ENCODE results near the gene KRTAP5-11.

The KRTAP5-11 gene

GRCh38 chr11:71564430-71564829 is 18.2 kb downstream of the KRTAP5-11 start:
- TF ChIP-seq, protein P1, sequence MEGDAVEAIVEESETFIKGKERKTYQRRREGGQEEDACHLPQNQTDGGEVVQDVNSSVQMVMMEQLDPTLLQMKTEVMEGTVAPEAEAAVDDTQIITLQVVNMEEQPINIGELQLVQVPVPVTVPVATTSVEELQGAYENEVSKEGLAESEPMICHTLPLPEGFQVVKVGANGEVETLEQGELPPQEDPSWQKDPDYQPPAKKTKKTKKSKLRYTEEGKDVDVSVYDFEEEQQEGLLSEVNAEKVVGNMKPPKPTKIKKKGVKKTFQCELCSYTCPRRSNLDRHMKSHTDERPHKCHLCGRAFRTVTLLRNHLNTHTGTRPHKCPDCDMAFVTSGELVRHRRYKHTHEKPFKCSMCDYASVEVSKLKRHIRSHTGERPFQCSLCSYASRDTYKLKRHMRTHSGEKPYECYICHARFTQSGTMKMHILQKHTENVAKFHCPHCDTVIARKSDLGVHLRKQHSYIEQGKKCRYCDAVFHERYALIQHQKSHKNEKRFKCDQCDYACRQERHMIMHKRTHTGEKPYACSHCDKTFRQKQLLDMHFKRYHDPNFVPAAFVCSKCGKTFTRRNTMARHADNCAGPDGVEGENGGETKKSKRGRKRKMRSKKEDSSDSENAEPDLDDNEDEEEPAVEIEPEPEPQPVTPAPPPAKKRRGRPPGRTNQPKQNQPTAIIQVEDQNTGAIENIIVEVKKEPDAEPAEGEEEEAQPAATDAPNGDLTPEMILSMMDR (IDR thresholded peaks at IDR 0.05; ENCODE audit: insufficient read depth, missing control alignments) = no peak
- FAIRE-seq (no peak), DNase-seq (ENCODE audit: insufficient read length, low spot score) (no peak)

- DNase-seq (ENCODE audit: insufficient read length, low spot score) (no peak), FAIRE-seq (no peak)
- TF ChIP-seq, protein P1 (IDR thresholded peaks at IDR 0.05; ENCODE audit: insufficient read depth, missing control alignments) = peak; percentile 17
Measured at GRCh38 chr11:71563406-71563805, 19.3 kb downstream of the KRTAP5-11 start.

- no peak for FAIRE-seq
- no peak for DNase-seq (ENCODE audit: insufficient read length, low spot score)
- TF ChIP-seq, protein P1 (IDR thresholded peaks at IDR 0.05; ENCODE audit: insufficient read depth, missing control alignments) = no peak
Measured at GRCh38 chr11:71562120-71562519, 20.6 kb downstream of the KRTAP5-11 start.

DNA sequence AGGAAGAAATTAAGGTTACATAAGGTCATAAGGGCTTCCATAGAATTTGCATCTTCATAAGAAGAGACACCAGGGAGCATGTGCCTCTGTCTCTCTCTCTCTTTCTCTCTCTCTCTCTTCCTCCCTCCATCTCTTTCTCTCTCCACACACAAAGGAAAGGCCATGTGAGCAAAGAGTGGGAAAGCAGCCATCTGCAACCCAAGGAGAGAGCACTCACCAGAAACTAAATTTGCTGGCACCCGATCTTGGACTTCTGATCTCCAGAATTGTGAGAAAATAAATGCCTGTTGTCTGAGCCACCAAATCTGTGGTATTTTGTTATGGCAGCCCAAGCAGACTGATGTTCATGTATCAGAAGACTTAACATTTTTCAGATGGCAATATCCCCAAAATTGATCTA is 23.7 kb downstream of the KRTAP5-11 start:
- FAIRE-seq (no peak), DNase-seq (ENCODE audit: insufficient read length, low spot score) (no peak)
- TF ChIP-seq, protein P1 (IDR thresholded peaks at IDR 0.05; ENCODE audit: insufficient read depth, missing control alignments) = no peak

DNA sequence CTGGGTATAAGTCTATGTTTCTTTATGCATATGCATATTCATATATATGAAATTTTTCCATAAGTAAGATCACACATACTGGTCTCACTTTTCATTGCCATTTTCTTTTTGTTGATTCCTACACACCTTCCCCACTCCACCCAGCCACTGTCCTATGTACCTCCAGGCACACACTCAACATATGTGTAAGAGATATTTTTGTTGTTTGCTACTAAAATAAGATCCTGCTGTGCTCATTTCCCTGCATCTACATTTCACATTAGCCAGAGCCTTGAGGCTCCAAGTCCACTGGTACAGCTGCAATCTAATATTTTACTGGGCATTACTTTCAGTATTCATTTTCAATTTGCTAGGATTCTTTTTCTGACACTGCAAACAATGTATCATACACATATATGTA is 25.4 kb downstream of the KRTAP5-11 start:
- FAIRE-seq (no peak), DNase-seq (ENCODE audit: insufficient read length, low spot score) (no peak)
- TF ChIP-seq, protein P1 (IDR thresholded peaks at IDR 0.05; ENCODE audit: insufficient read depth, missing control alignments) = no peak

DNA sequence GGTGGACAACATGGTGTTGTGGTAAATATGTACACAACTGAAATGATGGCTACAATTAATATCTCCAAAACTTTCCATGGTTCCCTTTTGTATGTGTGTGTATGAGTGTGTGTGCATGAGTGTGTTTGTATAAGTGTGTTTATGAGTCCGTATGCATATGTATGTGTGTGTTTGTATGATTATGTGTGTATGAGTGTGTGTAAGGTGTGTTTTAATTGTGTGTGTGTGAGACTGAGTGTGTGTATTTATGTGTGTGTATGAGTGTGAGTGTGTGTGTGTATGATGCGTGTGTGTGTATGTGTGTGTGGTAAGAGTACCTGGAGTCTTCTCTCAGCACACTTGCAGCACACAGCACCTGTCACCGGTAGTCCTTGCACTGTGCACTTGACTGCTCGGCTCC is 26.7 kb downstream of the KRTAP5-11 start:
- DNase-seq (ENCODE audit: insufficient read length, low spot score) = no peak
- TF ChIP-seq, protein P1 (IDR thresholded peaks at IDR 0.05; ENCODE audit: insufficient read depth, missing control alignments) = no peak
- FAIRE-seq = no peak

- FAIRE-seq (no peak), DNase-seq (ENCODE audit: insufficient read length, low spot score) (no peak)
- TF ChIP-seq, protein P1 (IDR thresholded peaks at IDR 0.05; ENCODE audit: insufficient read depth, missing control alignments) = no peak
Measured at GRCh38 chr11:71555508-71555907, 27.2 kb downstream of the KRTAP5-11 start.
